GM19099 (cell line): Measurements from ENCODE around the gene MNAT1.

Source experiments
- POLR2A ChIP-seq: IDR thresholded peaks from 3 replicates; pipeline ENCODE4 v1.6.1; 2011; ENCODE audit warnings: low read depth; ENCODE audit not compliant: insufficient read length; ENCODE audit errors: extremely low read depth

Gene MNAT1

GRCh38 chr14:60981633-60982455, 247.3 kb downstream of the MNAT1 start:
- no peak for TF ChIP-seq POLR2A

GRCh38 chr14:60984196-60984595, 249.6 kb downstream of the MNAT1 start:
- no peak for TF ChIP-seq POLR2A

DNA sequence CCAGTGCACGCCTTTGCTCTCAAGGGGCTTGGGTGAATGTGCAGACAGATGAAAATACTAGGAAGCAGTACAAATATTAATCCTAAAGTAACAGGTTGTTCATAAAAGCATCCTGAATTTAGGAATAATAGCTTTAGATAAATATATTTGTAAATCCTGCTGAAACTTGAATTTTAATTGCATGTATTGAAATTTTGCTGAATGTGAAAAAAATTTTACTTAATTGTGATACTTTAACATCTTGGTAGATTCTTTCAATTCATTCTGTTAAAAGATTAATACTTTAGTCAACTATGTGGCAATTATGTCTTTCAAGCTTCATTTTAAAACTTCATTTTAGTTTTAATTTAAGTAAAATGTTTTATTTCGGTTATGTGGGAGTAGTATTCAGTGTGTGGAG, 251.9 kb downstream of the MNAT1 start:
- no peak for TF ChIP-seq POLR2A

DNA sequence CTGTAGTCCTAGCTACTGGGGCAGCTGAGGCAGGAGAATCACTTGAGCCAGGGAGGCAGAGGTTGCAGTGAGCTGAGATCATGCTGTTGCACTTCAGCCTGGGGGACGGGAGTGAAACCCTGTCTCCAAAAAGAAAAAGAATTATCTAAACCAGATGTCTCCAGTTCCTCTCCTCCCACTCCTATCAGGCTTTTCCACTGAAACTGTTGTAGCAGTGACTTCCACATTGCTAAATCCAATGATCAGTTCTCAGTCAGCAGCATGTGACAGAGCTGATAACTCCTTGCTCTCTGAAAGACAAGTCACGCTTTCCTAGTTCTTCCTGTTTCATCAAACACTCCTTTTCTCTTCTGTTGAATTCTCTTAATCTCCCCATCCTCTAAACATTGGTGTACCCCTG, 255.0 kb downstream of the MNAT1 start:
- TF ChIP-seq POLR2A: no peak

GRCh38 chr14:60998617-60999016, 264.1 kb downstream of the MNAT1 start:
- no peak for TF ChIP-seq POLR2A

- TF ChIP-seq POLR2A: no peak
Measured at GRCh38 chr14:60999536-60999935, 265.0 kb downstream of the MNAT1 start.

GRCh38 chr14:61003571-61003970, 269.0 kb downstream of the MNAT1 start:
- TF ChIP-seq POLR2A: no peak

GRCh38 chr14:61019537-61019936, 285.0 kb downstream of the MNAT1 start:
- TF ChIP-seq POLR2A: no peak
